GM10266 (cell line): Measurements from ENCODE around the gene WWOX.

Experiments used
- DNase-seq: peaks from one replicate; pipeline ENCODE4 v3.0.0; 2012; ENCODE audit errors: extremely low spot score
- CTCF ChIP-seq: IDR thresholded peaks from 2 replicates; pipeline ENCODE4 v1.5.1; 2012; ENCODE audit warnings: mild to moderate bottlenecking, low read depth; ENCODE audit not compliant: control insufficient read depth, insufficient read depth; ENCODE audit errors: missing control alignments

WWOX gene

DNA sequence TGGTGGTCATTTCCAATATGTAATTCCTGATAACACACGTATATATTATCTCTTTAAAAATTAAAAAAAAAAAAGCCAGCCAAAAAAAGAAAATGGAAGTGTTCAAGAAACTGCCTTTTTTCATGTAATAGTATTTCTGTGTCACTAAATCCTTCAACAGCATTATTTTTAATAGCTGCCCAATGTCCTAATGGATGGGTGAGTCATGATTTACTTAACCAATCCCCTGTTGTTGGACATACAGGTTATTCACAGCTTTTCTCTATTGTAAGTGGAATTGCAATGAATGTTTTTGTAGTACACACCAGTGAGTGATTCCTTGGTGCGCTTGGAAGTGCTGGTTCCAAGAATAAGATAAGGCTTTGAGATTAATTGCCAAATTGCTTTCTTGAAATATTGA, 124.9 kb downstream of the WWOX start:
- TF ChIP-seq CTCF: no peak
- DNase-seq: no peak

- TF ChIP-seq CTCF: no peak
- no peak for DNase-seq
These were observed 126.5 kb downstream of the WWOX start for GRCh38 chr16:78225919-78226318.

- no peak for TF ChIP-seq CTCF
- DNase-seq: no peak
These were observed 128.4 kb downstream of the WWOX start for GRCh38 chr16:78227855-78228254.

DNA sequence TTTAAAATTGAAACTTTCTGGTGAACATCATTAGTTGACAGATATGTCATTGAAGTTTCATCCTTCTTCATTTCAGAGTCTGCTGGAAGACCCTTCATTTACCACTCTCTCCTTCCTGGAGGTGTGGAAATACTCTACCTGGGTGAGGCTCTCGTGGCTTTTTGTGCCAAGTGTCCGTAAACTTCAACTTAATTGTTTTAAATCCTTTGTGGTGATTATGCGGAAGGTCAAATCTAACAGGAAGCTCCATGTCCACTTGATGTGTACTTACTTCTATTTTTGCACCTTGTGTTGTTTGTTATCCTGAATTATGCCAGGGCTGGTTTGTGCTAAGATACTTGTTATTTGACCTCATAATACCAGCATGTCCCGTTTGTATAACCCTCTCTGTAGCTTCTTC, 129.2 kb downstream of the WWOX start:
- TF ChIP-seq CTCF: no peak

DNA sequence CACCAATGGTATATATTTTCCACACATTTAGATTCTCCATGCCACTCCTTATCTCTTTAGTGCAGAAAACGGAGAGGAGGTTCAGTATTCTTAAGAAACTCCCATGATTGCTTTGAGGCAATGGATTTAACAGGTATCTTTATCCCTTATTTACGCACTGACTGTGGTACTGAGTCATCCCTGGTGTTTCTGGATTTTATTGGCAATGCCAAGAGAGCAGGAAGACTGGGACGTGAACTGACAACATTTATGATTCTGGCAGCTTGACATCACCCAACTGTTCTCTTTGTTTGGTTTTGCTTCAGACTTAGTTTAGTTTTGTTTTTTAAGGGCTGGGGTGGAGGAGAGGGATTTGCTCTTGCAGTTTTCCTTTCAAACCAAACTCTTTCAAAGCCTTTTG, 131.4 kb downstream of the WWOX start:
- TF ChIP-seq CTCF: no peak
- DNase-seq: no peak

More for the DNA sequence above, 129.2 kb downstream of the WWOX start:
- no peak for DNase-seq

- peak; percentile 87 for TF ChIP-seq CTCF
- peak; percentile 70 for DNase-seq
These were observed 135.8 kb downstream of the WWOX start for GRCh38 chr16:78235168-78235800.

GRCh38 chr16:78235876-78236275, 136.4 kb downstream of the WWOX start:
- DNase-seq: no peak
- TF ChIP-seq CTCF: no peak
